Testis (tissue), 3 donors: Measurements from ENCODE around the gene STEAP2. TPM values are rescaled to one million over a fixed set of nuclear protein-coding genes. Genes with fewer than 3 reads are reported as not detected.

Experiments
- DNase-seq: peaks from one replicate; pipeline ENCODE4 v3.0.0-alpha.2; 2019
- H3K27ac ChIP-seq, 2 donors: fragments of 200-600 bp; sonication (generic); one replicate each; pipeline ENCODE4 v1.5.1; 2019
- H3K27me3 ChIP-seq: fragments of 200-600 bp; sonication (generic); one replicate; pipeline ENCODE4 v1.5.1; 2019
- H3K36me3 ChIP-seq: fragments of 200-600 bp; sonication (generic); one replicate; pipeline ENCODE4 v1.5.1; 2017; ENCODE audit warnings: low read depth; ENCODE audit errors: missing control alignments
- H3K4me1 ChIP-seq: fragments of 200-600 bp; sonication (generic); one replicate; pipeline ENCODE4 v1.5.1; 2019
- H3K4me3 ChIP-seq, 2 donors: fragments of 200-600 bp; sonication (generic); one replicate each; pipeline ENCODE4 v1.5.1; 2017 to 2019
- H3K9me3 ChIP-seq: fragments of 200-600 bp; sonication (generic); one replicate; pipeline ENCODE4 v1.5.1; 2017
- CTCF ChIP-seq, 3 experiments: fragments of 450-650 bp in 2 of 3; fragments of 200-600 bp in 1 of 3; sonication (generic) in 1 of 3; IDR thresholded peaks; one replicate each; pipeline ENCODE4 v1.5.1; 2016 to 2019; ENCODE audit warnings: antibody characterized with exemption in 3 of 3, mild to moderate bottlenecking in 2 of 3, moderate library complexity in 1 of 3
- POLR2A ChIP-seq: fragments of 450-650 bp; IDR thresholded peaks from one replicate; pipeline ENCODE4 v1.6.1; 2017; ENCODE audit warnings: antibody characterized with exemption, mild to moderate bottlenecking, moderate library complexity
- WGBS, 2 donors: methylation state at CpG; one replicate each; pipeline ENCODE4 v1.1.5; 2018; 5-methylcytosine and 5-hydroxymethylcytosine counted together
- intact Hi-C: fragments of 100-400 bp; cut with DNase I; formaldehyde crosslinking; loops from one replicate; pipeline ENCODE4 v1.15.1; 2023; ENCODE audit warnings: low total_unique reads
- polyA plus RNA-seq: library from polyadenylated mRNA; stranded (reverse); fragments of 350-450 nt; fragmentation: Illumina TruSeq; extraction: RNeasy Lipid Tissue Mini Kit (QIAGEN cat#74804); gene quantifications from one replicate; pipeline ENCODE4 v1.2.3, GENCODE V29; 2014; ENCODE audit warnings: low read depth, low replicate concordance; ENCODE audit not compliant: insufficient read depth
- total RNA-seq, 2 donors: library from RNA; depleted of rRNA; stranded (reverse); fragments of >200 nt; gene quantifications; one replicate each; pipeline ENCODE4 v1.2.3, GENCODE V29; 2016

STEAP2 gene
- total and polyA plus RNA-seq, 3 donors from 2014 or later = 1.8 to 4.5 (median 4.3) TPM

- 64 to 72% methylated on average over 1 of the region's 1 CpG for WGBS, 2 donors
- TF ChIP-seq POLR2A (no peak), CTCF (IDR thresholded peaks at IDR 0.05) (no peak)
- no peaks in the 10 kb centered on the region for H3K9me3 ChIP-seq
- no peak for DNase-seq
- no peaks in the 10 kb centered on the region for H3K4me1 ChIP-seq
- intact Hi-C loops = no loop called here
- no peak overlapping the region for H3K27ac ChIP-seq
- H3K4me3 ChIP-seq = no peak overlapping the region
- no peaks in the 10 kb centered on the region for H3K36me3 ChIP-seq
- no peaks in the 10 kb centered on the region for H3K27me3 ChIP-seq
Observed at GRCh38 chr7:90256778-90257177, 45.2 kb downstream of the STEAP2 start.

- H3K36me3 ChIP-seq = no peaks in the 10 kb centered on the region
- H3K4me1 ChIP-seq = no peaks in the 10 kb centered on the region
- H3K9me3 ChIP-seq = no peaks in the 10 kb centered on the region
- H3K4me3 ChIP-seq = no peak overlapping the region
- no peaks in the 10 kb centered on the region for H3K27me3 ChIP-seq
- DNase-seq = no peak
- H3K27ac ChIP-seq = no peak overlapping the region
- intact Hi-C loops = no loop called here
- no peak for TF ChIP-seq POLR2A
- TF ChIP-seq CTCF (IDR thresholded peaks at IDR 0.05) = no peak
Observed at GRCh38 chr7:90261441-90261840, 49.9 kb downstream of the STEAP2 start.

GRCh38 chr7:90262438-90262837, 50.9 kb downstream of the STEAP2 start:
- intact Hi-C loops = no loop called here
- Histone ChIP-seq H3K4me1 (no peaks in the 10 kb centered on the region), H3K36me3 (no peaks in the 10 kb centered on the region), H3K27ac (no peak overlapping the region), H3K4me3 (no peak overlapping the region), H3K27me3 (no peaks in the 10 kb centered on the region), H3K9me3 (no peaks in the 10 kb centered on the region)
- DNase-seq = no peak
- TF ChIP-seq POLR2A = no peak
- TF ChIP-seq CTCF (IDR thresholded peaks at IDR 0.05) = peak in 2 of 3 experiments; percentile 42 to 44

- WGBS, 2 donors = 71 to 76% methylated on average over 3 of the region's 3 CpGs
- DNase-seq = no peak
- TF ChIP-seq POLR2A (no peak), CTCF (IDR thresholded peaks at IDR 0.05) (no peak)
- H3K4me1 ChIP-seq = no peaks in the 10 kb centered on the region
- no peaks in the 10 kb centered on the region for H3K9me3 ChIP-seq
- no peak overlapping the region for H3K27ac ChIP-seq
- H3K36me3 ChIP-seq = no peaks in the 10 kb centered on the region
- no peak overlapping the region for H3K4me3 ChIP-seq
- no peaks in the 10 kb centered on the region for H3K27me3 ChIP-seq
- intact Hi-C loops = no loop called here
Observed at GRCh38 chr7:90266808-90267207, 55.3 kb downstream of the STEAP2 start.

- H3K4me3 ChIP-seq = no peak overlapping the region
- intact Hi-C loops = no loop called here
- TF ChIP-seq POLR2A = no peak
- no peak for TF ChIP-seq CTCF (IDR thresholded peaks at IDR 0.05)
- H3K9me3 ChIP-seq = no peaks in the 10 kb centered on the region
- H3K27ac ChIP-seq = no peak overlapping the region
- no peaks in the 10 kb centered on the region for H3K27me3 ChIP-seq
- H3K4me1 ChIP-seq = no peaks in the 10 kb centered on the region
- no peak for DNase-seq
- no peaks in the 10 kb centered on the region for H3K36me3 ChIP-seq
- 75 to 80% methylated on average over 5 of the region's 5 CpGs for WGBS, 2 donors
Observed at GRCh38 chr7:90267263-90267858, 55.8 kb downstream of the STEAP2 start.
